ENCODE data around the gene TFF2.

The TFF2 gene

GRCh38 chr21:42311816-42312625, 38.8 kb downstream of the TFF2 start:
- Histone ChIP-seq H2AFZ (no peak overlapping the region), H3K4me1 (peaks cover 6% of the 10 kb centered on the region), H3K9me3 (ENCODE audit: control insufficient read depth, low read length) (no peaks in the 10 kb centered on the region), H3K36me3 (ENCODE audit: control insufficient read depth, insufficient read depth, low read length) (no peaks in the 10 kb centered on the region), H3K27ac (no peak overlapping the region), H3K4me3 (ENCODE audit: low read depth, low read length) (no peak overlapping the region), H3K9ac (no peak overlapping the region), H3K4me2 (ENCODE audit: low read length) (no peak overlapping the region), H3K79me2 (no peaks in the 10 kb centered on the region), H3K27me3 (ENCODE audit: control insufficient read depth, insufficient read depth, low read length) (no peaks in the 10 kb centered on the region)
- no peak for TF ChIP-seq CTCF (IDR thresholded peaks at IDR 0.05)

GRCh38 chr21:42311160-42311559, 39.6 kb downstream of the TFF2 start:
- Histone ChIP-seq H3K4me2 (ENCODE audit: low read length) (no peak overlapping the region), H3K9me3 (ENCODE audit: control insufficient read depth, low read length) (no peaks in the 10 kb centered on the region), H3K4me1 (peaks cover 6% of the 10 kb centered on the region)

GRCh38 chr21:42310411-42311001, 40.3 kb downstream of the TFF2 start:
- H3K27me3 ChIP-seq (ENCODE audit: control insufficient read depth, insufficient read depth, low read length) = no peaks in the 10 kb centered on the region
- no peak overlapping the region for H3K4me2 ChIP-seq (ENCODE audit: low read length)
- no peak overlapping the region for H3K9ac ChIP-seq
- H3K4me1 ChIP-seq = peaks cover 6% of the 10 kb centered on the region
- H3K79me2 ChIP-seq = no peaks in the 10 kb centered on the region
- TF ChIP-seq CTCF (IDR thresholded peaks at IDR 0.05) = no peak
- no peaks in the 10 kb centered on the region for H3K9me3 ChIP-seq (ENCODE audit: control insufficient read depth, low read length)
- no peak overlapping the region for H2AFZ ChIP-seq
- H3K4me3 ChIP-seq (ENCODE audit: low read depth, low read length) = no peak overlapping the region
- H3K36me3 ChIP-seq (ENCODE audit: control insufficient read depth, insufficient read depth, low read length) = no peaks in the 10 kb centered on the region
- H3K27ac ChIP-seq = no peak overlapping the region

More at GRCh38 chr21:42311160-42311559, 39.6 kb downstream of the TFF2 start:
- Histone ChIP-seq H3K9ac (no peak overlapping the region), H3K27me3 (ENCODE audit: control insufficient read depth, insufficient read depth, low read length) (no peaks in the 10 kb centered on the region), H3K79me2 (no peaks in the 10 kb centered on the region), H2AFZ (no peak overlapping the region), H3K27ac (no peak overlapping the region), H3K4me3 (ENCODE audit: low read depth, low read length) (no peak overlapping the region), H3K36me3 (ENCODE audit: control insufficient read depth, insufficient read depth, low read length) (no peaks in the 10 kb centered on the region)
- no peak for TF ChIP-seq CTCF (IDR thresholded peaks at IDR 0.05)

- Histone ChIP-seq H3K27ac (no peak overlapping the region), H3K4me3 (ENCODE audit: low read depth, low read length) (no peak overlapping the region), H3K9me3 (ENCODE audit: control insufficient read depth, low read length) (no peaks in the 10 kb centered on the region), H3K27me3 (ENCODE audit: control insufficient read depth, insufficient read depth, low read length) (no peaks in the 10 kb centered on the region), H2AFZ (peak overlapping the region; percentile 50), H3K36me3 (ENCODE audit: control insufficient read depth, insufficient read depth, low read length) (no peaks in the 10 kb centered on the region), H3K79me2 (no peaks in the 10 kb centered on the region), H3K4me1 (peaks cover 6% of the 10 kb centered on the region), H3K4me2 (ENCODE audit: low read length) (peak overlapping the region; percentile 5), H3K9ac (no peak overlapping the region)
- TF ChIP-seq CTCF (IDR thresholded peaks at IDR 0.05) = peak; percentile 37
Measured at GRCh38 chr21:42309753-42310213, 41.0 kb downstream of the TFF2 start.
